GM19035 (cell line): ENCODE data around the gene ABHD5.

Experiments
- ATAC-seq: cut with Tn5 transposase; IDR thresholded peaks from one replicate; pipeline ENCODE4 v1.9.1; 2021; ENCODE audit not compliant: unreplicated experiment

Gene ABHD5

GRCh38 chr3:43710607-43711006 is 19.9 kb downstream of the ABHD5 start:
- ATAC-seq = no peak

DNA sequence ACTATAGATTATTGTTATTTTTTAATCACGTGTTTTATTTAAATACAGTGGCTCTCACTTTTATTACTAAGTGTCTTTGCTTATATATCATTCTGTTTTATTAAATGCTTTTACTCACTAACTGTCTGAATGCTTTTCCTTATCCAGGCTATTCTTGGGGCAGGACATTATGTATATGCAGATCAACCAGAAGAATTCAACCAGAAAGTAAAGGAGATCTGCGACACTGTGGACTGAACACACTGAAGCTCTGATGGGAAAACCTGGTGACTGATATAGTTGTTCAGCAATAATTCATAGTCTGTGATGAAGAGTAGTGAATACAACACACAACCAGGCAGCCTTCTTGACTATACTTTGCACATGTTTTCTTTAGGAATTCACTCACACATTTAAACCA is 27.6 kb downstream of the ABHD5 start:
- ATAC-seq = no peak

- no peak for ATAC-seq
Observed at GRCh38 chr3:43723121-43723734, 32.5 kb downstream of the ABHD5 start.

- ATAC-seq = no peak
Observed at GRCh38 chr3:43726521-43726920, 35.8 kb downstream of the ABHD5 start.

- no peak for ATAC-seq
Observed at GRCh38 chr3:43727930-43728329, 37.2 kb downstream of the ABHD5 start.

GRCh38 chr3:43728476-43728875 is 37.7 kb downstream of the ABHD5 start:
- ATAC-seq = no peak

- no peak for ATAC-seq
Observed at GRCh38 chr3:43728947-43729346, 38.2 kb downstream of the ABHD5 start.

DNA sequence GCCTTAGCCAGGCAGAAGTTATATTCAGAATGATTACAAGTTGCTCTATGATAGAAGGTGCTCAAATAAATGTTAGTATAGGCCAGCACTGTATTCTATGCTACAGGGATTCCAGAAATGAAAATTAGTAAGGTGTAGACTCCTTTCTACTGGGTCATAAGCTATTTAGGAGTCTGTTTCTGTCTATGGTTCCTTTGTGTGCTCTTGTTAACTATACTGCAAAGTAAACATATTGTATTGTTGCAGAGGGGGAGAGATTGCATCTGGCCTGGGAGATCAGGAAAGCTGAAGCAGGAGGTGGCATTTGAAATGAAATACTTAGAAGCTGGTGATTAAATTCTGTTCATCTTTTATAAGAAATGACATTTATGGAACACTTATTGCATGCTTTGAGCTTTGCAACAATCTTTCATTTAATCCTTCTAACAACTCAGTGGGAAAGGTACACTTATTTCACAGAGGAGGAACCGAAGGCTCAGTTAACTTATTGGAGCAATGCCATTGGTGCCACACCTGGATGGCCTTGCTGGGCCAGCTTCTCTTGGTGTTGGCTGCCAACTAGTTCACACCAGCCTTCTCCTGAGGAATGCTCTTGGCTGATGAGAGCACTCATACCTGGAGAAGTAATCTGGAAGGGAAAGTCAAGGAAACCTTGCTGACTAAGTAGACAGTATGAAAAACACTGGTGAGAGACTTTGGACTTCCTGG is 39.1 kb downstream of the ABHD5 start:
- no peak for ATAC-seq

DNA sequence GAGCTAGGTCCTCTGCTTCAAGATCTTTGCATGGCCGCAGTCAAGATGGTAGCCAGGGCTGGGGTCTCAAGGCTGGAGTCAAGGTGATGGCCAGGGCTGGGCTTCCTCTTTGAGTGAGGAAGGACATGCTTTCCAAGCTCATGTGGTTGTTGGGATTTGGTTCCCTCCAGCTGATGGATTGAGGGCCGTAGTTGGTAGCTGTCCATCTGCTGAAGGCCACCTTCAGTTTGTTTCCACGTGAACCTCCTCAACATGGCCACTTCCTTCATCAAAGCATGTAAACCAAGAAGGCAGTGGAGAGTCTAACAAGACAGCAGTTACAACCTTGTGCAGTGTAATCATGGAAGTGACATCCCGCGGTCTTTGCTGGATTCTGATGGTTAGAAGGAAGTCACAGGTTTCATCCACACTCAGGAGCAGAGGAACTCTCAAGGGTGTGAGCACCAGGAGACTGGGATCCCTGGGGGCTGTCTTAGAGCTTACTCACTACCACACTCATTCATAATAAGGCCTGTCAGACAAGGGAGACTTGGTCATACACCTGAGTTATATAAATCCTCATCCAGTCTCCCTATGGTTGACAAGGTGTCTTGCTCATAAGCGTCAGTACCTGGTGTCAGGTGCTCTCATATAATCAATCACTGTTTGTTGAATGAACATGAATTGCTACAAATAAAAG is 42.1 kb downstream of the ABHD5 start:
- ATAC-seq = no peak

GRCh38 chr3:43733459-43734384 is 43.0 kb downstream of the ABHD5 start:
- ATAC-seq = no peak

- ATAC-seq = no peak
Observed at GRCh38 chr3:43734685-43735084, 43.9 kb downstream of the ABHD5 start.

GRCh38 chr3:43735618-43736017 is 44.9 kb downstream of the ABHD5 start:
- no peak for ATAC-seq

DNA sequence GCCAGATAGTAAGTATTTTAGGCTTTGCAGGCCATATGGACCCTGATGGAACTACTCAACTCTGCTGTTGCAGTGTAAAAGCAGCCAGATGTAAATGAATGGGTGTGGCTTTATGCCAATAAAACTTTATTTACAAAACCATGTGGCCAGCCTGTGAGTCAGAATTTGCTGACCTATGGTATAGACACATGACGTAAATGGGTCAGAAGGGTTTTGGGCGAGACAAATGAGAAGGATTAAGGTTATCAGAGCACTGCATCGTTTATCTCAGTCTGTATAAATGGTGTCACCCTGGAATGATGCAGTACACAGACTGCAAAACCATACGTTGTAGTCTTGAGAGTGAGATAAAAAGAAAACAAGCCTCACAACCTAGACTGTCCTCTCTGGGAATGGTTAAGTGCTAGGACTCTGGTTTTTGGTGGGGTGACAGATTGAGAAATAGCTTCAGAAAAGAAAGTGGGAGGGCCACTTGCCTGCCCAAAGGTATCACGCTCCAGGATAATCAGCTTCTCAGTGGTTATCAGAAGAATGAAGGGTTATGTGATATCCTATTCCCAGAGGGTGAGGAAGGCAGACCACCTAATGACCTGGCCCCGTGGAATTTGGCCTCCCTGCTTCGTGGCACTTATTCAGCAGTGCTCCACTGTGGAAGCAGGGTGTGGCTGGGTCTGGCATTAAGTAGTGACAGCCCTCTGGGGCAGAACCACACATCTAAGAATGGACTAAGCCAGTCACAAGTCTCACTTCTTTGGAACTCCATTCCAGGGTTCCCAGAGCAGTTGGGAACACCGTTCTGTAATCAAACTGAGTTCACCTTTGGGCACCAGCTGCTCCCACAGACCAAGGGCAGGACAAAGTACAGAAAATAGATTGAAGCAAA is 46.1 kb downstream of the ABHD5 start:
- ATAC-seq = no peak

DNA sequence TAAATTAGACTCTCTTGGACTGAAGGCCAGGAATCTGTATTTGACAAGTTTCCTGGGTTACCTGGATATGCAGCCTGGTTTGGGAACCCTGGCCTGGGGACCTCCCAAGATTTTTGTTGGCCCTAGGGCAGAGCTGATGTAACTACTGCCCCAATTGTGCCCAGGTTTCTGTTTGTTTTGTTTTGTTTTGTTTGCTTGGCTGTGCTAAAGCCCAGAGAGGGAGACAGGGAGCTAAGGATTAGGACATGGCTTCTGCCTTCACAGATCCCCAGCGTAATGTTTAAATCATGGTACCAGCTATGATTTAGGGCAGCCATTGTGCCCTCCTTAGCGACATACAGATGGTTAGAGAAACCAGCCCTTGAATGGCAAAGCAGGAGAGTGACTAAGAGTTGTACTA is 47.6 kb downstream of the ABHD5 start:
- no peak for ATAC-seq

DNA sequence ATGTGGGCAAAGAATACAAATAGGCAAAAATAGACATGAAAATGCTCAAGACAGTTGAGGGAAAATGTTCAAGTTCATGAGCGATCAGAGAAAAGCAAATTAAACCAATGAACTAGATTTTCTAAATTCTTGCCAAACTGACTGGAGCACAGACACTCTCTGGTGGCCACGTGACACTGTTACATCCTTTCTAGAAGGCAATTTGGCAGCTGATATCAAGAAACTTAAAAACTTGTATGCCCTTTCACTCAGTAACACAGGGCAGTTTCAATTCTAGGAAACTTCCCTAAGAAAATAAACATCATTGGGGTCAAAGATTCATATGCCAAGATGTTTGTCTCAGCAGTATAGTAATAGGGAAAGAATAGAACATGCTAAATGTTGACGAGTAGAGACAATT is 52.2 kb downstream of the ABHD5 start:
- ATAC-seq = no peak

DNA sequence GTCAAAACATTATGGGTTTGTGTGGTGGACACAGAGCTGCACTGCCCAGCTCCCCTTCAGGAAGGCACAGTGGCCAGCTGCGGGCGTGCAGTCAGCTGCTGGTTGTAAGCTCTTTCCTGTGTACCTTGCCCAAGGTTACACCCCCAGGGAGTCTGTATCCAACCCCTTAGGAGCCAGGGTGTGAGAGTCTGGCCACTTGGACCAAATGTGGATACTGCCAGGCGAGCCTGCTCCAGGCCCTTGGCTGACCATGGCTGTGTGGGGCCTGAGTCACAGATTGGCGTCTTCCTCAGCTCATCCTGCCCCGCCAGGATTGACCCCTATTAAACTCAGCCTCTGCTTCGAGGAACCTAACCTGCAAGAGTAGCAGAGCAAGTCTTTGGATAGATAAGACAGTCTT is 56.9 kb downstream of the ABHD5 start:
- ATAC-seq = no peak

DNA sequence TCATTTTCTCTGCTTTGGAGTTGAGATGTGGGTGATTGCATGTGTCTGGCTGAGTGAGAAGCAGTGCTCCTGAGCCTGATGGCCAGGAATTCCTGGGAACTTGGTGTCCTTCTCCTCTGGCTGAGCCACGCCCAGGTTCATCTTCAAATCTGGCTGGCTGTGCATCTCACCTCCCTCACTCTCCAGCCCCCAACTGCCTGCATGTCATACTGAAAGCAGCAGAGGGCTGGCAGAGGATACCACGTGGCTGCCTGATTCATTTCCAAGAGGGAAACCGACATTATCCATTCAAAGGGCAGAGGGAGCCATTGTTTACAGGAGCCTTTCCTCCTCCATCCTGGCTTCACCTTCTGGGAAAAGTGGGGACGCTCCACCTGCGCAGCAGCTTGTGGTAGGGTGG is 57.4 kb downstream of the ABHD5 start:
- no peak for ATAC-seq

DNA sequence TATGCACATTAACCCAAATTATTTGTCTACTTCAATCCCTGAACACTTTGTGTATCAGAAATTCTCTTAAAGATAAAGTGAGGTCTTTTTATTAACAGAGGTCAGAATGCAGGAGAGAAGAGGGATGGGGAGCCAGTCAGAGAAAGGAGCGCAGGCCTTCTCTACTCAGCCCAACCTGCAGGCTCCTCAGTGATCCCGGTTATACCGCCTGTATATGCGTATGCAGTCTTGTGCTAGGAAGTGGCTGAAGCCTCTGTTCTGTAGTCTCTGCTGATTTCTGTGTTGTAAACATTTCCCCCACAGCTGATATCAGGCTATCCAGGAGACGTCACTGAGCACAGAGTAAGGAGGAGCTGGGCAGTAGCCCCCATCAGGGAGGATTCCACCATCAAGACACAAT is 57.9 kb downstream of the ABHD5 start:
- ATAC-seq = no peak

- ATAC-seq = no peak
Observed at GRCh38 chr3:43752905-43753304, 62.2 kb downstream of the ABHD5 start.
